ENCODE results near the gene IL10RA.

The IL10RA gene

DNA sequence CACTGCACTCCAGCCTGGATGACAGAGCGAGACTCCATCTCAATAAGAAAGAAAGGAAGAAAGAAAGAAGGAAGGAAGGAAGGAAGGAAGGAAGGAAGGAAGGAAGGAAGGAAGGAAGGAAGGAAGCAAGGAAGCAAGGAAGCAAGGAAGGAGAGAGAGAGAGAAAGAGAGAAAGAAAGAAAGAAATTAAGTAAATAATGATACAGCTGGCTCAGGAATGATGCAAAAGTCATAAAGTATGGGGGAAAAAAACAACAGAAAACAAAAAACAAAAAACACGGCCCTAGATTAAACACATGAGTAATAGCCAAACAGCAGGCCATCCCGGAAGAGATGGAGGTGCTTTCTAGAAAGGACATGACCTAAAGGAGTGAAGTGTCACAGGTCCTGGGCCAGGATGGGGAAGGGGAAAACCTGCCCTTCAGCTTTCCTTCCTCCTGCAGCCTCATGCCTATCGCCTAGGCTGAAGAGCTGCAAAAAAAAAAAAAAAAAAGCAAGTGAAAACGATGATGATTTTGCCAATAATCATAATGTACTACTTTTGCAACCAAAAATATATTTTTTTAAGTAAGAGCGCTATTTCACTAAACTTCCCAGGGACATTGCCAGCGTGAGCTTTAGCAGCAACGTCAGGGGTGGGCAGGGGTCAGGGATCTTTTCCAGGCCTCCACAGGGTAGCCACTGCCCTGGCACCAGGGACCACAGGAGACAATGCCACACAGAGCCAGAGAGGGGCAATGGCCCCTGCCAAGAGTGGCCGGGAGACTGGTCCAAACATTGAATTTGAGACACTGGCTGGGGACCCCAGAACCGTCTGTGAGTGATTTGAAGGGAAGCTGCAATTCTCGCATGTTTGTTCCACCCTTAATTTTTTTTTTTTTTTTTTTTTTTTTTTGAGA lies 62.5 kb downstream of the IL10RA start:
- no peak for DNase-seq

DNA sequence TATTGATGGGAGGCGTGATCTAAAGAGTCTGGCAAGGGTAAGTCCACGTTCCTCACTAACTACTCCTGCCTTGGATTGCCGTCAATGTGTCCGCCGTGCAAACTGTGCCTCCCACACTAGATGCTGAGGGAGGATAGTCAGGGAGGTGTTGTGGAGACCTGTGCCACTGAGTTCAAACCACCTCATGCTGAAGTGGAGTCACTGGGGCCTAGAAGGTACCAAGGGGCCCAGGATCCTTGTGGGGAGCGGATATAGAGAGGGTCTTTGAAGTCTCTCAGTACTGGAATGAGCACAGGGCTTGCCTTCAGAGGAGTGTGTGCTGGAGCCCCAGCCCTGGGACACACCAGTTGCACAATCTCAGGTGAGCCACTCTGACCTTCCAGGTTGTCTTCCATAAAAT lies 63.6 kb downstream of the IL10RA start:
- DNase-seq, result no peak

DNA sequence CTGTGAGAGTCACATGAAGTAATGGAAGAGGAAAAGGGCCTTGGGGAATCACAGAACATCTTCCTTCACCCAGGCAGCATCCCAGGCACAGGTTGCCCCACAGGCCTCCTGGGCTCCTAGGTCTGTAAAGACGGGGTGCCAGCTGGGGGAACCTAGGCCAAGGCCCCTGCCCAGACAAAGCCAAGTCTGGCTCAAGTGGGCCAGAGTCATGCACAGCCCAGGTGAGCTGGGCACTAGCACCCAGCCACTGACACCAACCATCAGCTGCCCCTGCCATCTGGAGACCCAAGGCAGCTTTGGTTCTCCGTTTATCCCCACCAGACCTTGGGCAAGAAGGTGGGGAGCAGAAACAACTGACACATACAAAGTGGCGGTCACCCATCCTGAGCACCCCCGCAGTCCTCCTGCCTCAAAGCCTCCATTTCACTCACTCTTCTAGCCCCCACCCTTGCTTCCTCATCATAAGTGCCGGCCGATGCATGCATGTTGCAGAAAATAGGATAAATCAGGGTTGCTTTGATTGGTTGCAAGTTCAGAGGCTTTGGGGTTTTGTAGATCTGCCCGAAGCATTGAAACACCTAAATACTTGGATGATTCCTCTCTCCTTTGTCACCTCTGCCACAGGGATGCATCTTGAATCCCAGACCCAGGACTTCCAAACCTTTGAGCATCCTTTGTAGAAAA lies 64.2 kb downstream of the IL10RA start:
- no peak for DNase-seq

Data from CD4-positive, alpha-beta T cell treated with Interleukin-1 beta for 1 hour (primary cell).